Measurements from ENCODE around the gene DROSHA. TPM values are rescaled to one million over a fixed set of nuclear protein-coding genes. Genes with fewer than 3 reads are reported as not detected.

The DROSHA gene, protein sequence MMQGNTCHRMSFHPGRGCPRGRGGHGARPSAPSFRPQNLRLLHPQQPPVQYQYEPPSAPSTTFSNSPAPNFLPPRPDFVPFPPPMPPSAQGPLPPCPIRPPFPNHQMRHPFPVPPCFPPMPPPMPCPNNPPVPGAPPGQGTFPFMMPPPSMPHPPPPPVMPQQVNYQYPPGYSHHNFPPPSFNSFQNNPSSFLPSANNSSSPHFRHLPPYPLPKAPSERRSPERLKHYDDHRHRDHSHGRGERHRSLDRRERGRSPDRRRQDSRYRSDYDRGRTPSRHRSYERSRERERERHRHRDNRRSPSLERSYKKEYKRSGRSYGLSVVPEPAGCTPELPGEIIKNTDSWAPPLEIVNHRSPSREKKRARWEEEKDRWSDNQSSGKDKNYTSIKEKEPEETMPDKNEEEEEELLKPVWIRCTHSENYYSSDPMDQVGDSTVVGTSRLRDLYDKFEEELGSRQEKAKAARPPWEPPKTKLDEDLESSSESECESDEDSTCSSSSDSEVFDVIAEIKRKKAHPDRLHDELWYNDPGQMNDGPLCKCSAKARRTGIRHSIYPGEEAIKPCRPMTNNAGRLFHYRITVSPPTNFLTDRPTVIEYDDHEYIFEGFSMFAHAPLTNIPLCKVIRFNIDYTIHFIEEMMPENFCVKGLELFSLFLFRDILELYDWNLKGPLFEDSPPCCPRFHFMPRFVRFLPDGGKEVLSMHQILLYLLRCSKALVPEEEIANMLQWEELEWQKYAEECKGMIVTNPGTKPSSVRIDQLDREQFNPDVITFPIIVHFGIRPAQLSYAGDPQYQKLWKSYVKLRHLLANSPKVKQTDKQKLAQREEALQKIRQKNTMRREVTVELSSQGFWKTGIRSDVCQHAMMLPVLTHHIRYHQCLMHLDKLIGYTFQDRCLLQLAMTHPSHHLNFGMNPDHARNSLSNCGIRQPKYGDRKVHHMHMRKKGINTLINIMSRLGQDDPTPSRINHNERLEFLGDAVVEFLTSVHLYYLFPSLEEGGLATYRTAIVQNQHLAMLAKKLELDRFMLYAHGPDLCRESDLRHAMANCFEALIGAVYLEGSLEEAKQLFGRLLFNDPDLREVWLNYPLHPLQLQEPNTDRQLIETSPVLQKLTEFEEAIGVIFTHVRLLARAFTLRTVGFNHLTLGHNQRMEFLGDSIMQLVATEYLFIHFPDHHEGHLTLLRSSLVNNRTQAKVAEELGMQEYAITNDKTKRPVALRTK (N-terminal part only)
- total RNA-seq: 48.5 and 50.1 TPM in 2 replicates

GRCh38 chr5:31531888-31532547, at the start of gene DROSHA, which contains the start of gene C5orf22:
Gene DROSHA (minus strand): TSS chr5:31532093. CDS start chr5:31529059, 3,034 bp downstream.
Gene C5orf22 (plus strand): TSS chr5:31532301. CDS start chr5:31532393, 92 bp downstream.
- Histone ChIP-seq H3K4me3 (ENCODE audit: low read depth, low read length) (peak within 1 kb of the TSS; percentile 91), H3K36me3 (ENCODE audit: control insufficient read depth, insufficient read depth, low read length) (no peaks in the 10 kb centered on the region), H3K27me3 (ENCODE audit: control insufficient read depth, insufficient read depth, low read length) (no peaks in the 10 kb centered on the region)
- no peak for TF ChIP-seq CTCF (IDR thresholded peaks at IDR 0.05; ENCODE audit: insufficient read depth, low read length, poor library complexity, severe bottlenecking)
- DNase-seq (ENCODE audit: low read depth): peak; percentile 83

- Histone ChIP-seq H3K4me3 (ENCODE audit: low read depth, low read length) (no peak overlapping the region), H3K36me3 (ENCODE audit: control insufficient read depth, insufficient read depth, low read length) (no peaks in the 10 kb centered on the region), H3K27me3 (ENCODE audit: control insufficient read depth, insufficient read depth, low read length) (no peaks in the 10 kb centered on the region)
- TF ChIP-seq CTCF (IDR thresholded peaks at IDR 0.05; ENCODE audit: insufficient read depth, low read length, poor library complexity, severe bottlenecking): no peak
- no peak for DNase-seq (ENCODE audit: low read depth)
Observed at GRCh38 chr5:31579558-31579957, 47.7 kb upstream of the DROSHA start.

- TF ChIP-seq CTCF (IDR thresholded peaks at IDR 0.05; ENCODE audit: insufficient read depth, low read length, poor library complexity, severe bottlenecking): no peak
- no peak for DNase-seq (ENCODE audit: low read depth)
- H3K27me3 ChIP-seq (ENCODE audit: control insufficient read depth, insufficient read depth, low read length): no peaks in the 10 kb centered on the region
Observed at GRCh38 chr5:31577438-31577837, 45.5 kb upstream of the DROSHA start.

DNA sequence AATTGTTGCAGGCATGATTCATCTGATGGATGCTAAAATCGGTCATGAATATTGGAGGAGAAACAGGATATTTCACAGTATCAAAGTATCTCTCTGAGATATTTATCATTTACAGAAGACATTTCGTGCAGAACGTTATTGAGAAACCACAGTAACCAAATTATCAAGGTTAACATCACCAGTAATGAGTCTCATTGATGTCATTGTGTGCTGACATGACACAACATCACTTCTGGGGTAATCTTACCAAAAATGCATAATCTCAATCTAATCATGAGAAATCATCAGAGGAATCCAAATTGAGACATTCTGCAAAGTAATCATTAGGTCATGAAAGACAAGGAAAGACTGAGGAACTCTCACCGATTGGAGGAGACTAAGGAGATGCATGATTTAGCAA, 42.9 kb upstream of the DROSHA start:
- Histone ChIP-seq H3K4me3 (ENCODE audit: low read depth, low read length) (no peak overlapping the region), H3K36me3 (ENCODE audit: control insufficient read depth, insufficient read depth, low read length) (no peaks in the 10 kb centered on the region), H3K27me3 (ENCODE audit: control insufficient read depth, insufficient read depth, low read length) (no peaks in the 10 kb centered on the region)
- DNase-seq (ENCODE audit: low read depth): no peak
- no peak for TF ChIP-seq CTCF (IDR thresholded peaks at IDR 0.05; ENCODE audit: insufficient read depth, low read length, poor library complexity, severe bottlenecking)

More at GRCh38 chr5:31577438-31577837, 45.5 kb upstream of the DROSHA start:
- no peak overlapping the region for H3K4me3 ChIP-seq (ENCODE audit: low read depth, low read length)
- no peaks in the 10 kb centered on the region for H3K36me3 ChIP-seq (ENCODE audit: control insufficient read depth, insufficient read depth, low read length)

GRCh38 chr5:31573494-31574142, 41.7 kb upstream of the DROSHA start:
- no peaks in the 10 kb centered on the region for H3K36me3 ChIP-seq (ENCODE audit: control insufficient read depth, insufficient read depth, low read length)
- DNase-seq (ENCODE audit: low read depth): no peak
- no peak overlapping the region for H3K4me3 ChIP-seq (ENCODE audit: low read depth, low read length)
- H3K27me3 ChIP-seq (ENCODE audit: control insufficient read depth, insufficient read depth, low read length): no peaks in the 10 kb centered on the region
- TF ChIP-seq CTCF (IDR thresholded peaks at IDR 0.05; ENCODE audit: insufficient read depth, low read length, poor library complexity, severe bottlenecking): no peak

All from kidney epithelial cell (primary cell).